A549 (cell line): ENCODE measurements around the gene PRKN. TPM values are rescaled to one million over a fixed set of nuclear protein-coding genes. Genes with fewer than 3 reads are reported as not detected.

Experiments
- ATAC-seq, 2 experiments: fragments of 200-7000 bp in 1 of 2; fragments of >200 bp in 1 of 2; cut with Nextera tagmentation in 1 of 2; cut with Tn5 transposase in 1 of 2; 3 replicates each; pipeline versions ENCODE4 v1.8.0 to v1.9.1; 2018 to 2020; ENCODE audit warnings: mild to moderate bottlenecking in 1 of 2, moderate library complexity in 1 of 2
- CTCF ChIA-PET: fragments of 300-600 bp; sonication (Branson Sonifier 250); formaldehyde crosslinking; extraction: SDS; loops from one replicate; lab custom pipeline; 2021; ENCODE audit warnings: antibody characterized with exemption, inconsistent platforms; lab: Yijun Ruan, JAX
- POLR2A ChIA-PET: fragments of 350-600 bp; formaldehyde crosslinking; extraction: SDS; loops from one replicate; lab custom pipeline; 2021; ENCODE audit warnings: antibody characterized with exemption, inconsistent platforms; lab: Yijun Ruan, JAX
- DNase-seq, 2 experiments: peaks; one replicate each; pipeline versions ENCODE4 v3.0.0 to v3.0.0-alpha.2; 2011 to 2016; ENCODE audit warnings: low read depth in 1 of 2, low spot score in 1 of 2
- FAIRE-seq: peaks from 2 replicates; lab custom pipeline; 2011; peaks lifted over from hg19 to GRCh38; lab: Jason Lieb, UNC
- H3K27ac ChIP-seq, 2 experiments: fragments of >200 bp; sonication (Bioruptor Twin); formaldehyde crosslinking; 3 replicates each; pipeline ENCODE4 v1.5.1; 2016 to 2017
- H3K4me1 ChIP-seq: fragments of >200 bp; sonication (Bioruptor Twin); formaldehyde crosslinking; 3 replicates; pipeline ENCODE4 v1.6.1; 2016
- H3K4me2 ChIP-seq: fragments of >200 bp; sonication (Bioruptor Twin); formaldehyde crosslinking; 3 replicates; pipeline ENCODE4 v1.6.1; 2016
- H3K4me3 ChIP-seq: fragments of >200 bp; sonication (Bioruptor Twin); formaldehyde crosslinking; 3 replicates; pipeline ENCODE4 v1.5.1; 2016
- H3K9me3 ChIP-seq: fragments of >200 bp; sonication (Bioruptor Twin); formaldehyde crosslinking; 3 replicates; pipeline ENCODE4 v1.6.1; 2016
- CHD2 ChIP-seq: fragments of 150-350 bp; IDR thresholded peaks from 2 replicates; pipeline ENCODE4 v1.6.1; 2014; ENCODE audit warnings: low read length; ENCODE audit not compliant: partially characterized antibody
- CHD4 ChIP-seq: fragments of 200-600 bp; sonication (generic); IDR thresholded peaks from 2 replicates; pipeline ENCODE4 v1.6.1; 2016; ENCODE audit warnings: antibody characterized with exemption, mild to moderate bottlenecking, borderline replicate concordance
- EHF ChIP-seq: fragments of 250-450 bp; sonication (Bioruptor Pico); IDR thresholded peaks from 2 replicates; pipeline ENCODE4 v1.5.0; 2020; ENCODE audit warnings: mild to moderate bottlenecking
- EP300 ChIP-seq, 2 experiments: fragments of >200 bp; sonication (Bioruptor Twin); formaldehyde crosslinking; IDR thresholded peaks; 2 replicates in 1 of 2; 3 replicates in 1 of 2; pipeline ENCODE4 v1.6.1; 2016 to 2017
- ESRRA ChIP-seq: fragments of 150-350 bp; IDR thresholded peaks from 2 replicates; pipeline ENCODE4 v1.6.1; 2014; ENCODE audit warnings: mild to moderate bottlenecking, low read length, borderline replicate concordance
- FOXS1 ChIP-seq: fragments of 250-450 bp; sonication (Bioruptor Pico); IDR thresholded peaks from 2 replicates; pipeline ENCODE4 v1.5.0; 2020; ENCODE audit warnings: mild to moderate bottlenecking, moderate library complexity
- HDAC2 ChIP-seq: fragments of 200-600 bp; sonication (generic); IDR thresholded peaks from 2 replicates; pipeline ENCODE4 v1.6.1; 2016
- HOXA7 ChIP-seq: fragments of 250-450 bp; sonication (Bioruptor Pico); IDR thresholded peaks from 2 replicates; pipeline ENCODE4 v1.5.0; 2020; ENCODE audit warnings: mild to moderate bottlenecking, moderate library complexity
- JUN ChIP-seq, 2 experiments: fragments of >200 bp; sonication (Bioruptor Twin); formaldehyde crosslinking; IDR thresholded peaks; 2 replicates in 1 of 2; 3 replicates in 1 of 2; pipeline ENCODE4 v1.6.1; 2016 to 2017
- JUNB ChIP-seq: fragments of >200 bp; sonication (Bioruptor Twin); formaldehyde crosslinking; IDR thresholded peaks from 2 replicates; pipeline ENCODE4 v1.6.1; 2016
- NR3C1 ChIP-seq: fragments of >200 bp; sonication (Bioruptor Twin); formaldehyde crosslinking; IDR thresholded peaks from 3 replicates; pipeline ENCODE4 v1.6.1; 2017
- POLR2A ChIP-seq: IDR thresholded peaks from 2 replicates; pipeline ENCODE4 v1.6.1; 2012; ENCODE audit warnings: mild to moderate bottlenecking, low read length
- POLR2AphosphoS2 ChIP-seq: conservative IDR thresholded peaks from 2 replicates; pipeline ENCODE4 v1.6.1; 2012; ENCODE audit warnings: low read length, improper control_type of control experiment, inconsistent platforms
- RARB ChIP-seq: fragments of 250-450 bp; sonication (Bioruptor Pico); IDR thresholded peaks from 2 replicates; pipeline ENCODE4 v1.8.0; 2021; ENCODE audit warnings: mild to moderate bottlenecking, moderate library complexity
- RCOR1 ChIP-seq: fragments of 150-350 bp; IDR thresholded peaks from 2 replicates; pipeline ENCODE4 v1.6.1; 2014; ENCODE audit warnings: antibody characterized with exemption, low read length, low read depth
- RFX5 ChIP-seq: fragments of 450-650 bp; IDR thresholded peaks from 2 replicates; pipeline ENCODE4 v1.7.1; 2014; ENCODE audit warnings: antibody characterized with exemption, mild to moderate bottlenecking, moderate library complexity
- RNF2 ChIP-seq: fragments of 200-600 bp; sonication (generic); IDR thresholded peaks from 2 replicates; pipeline ENCODE4 v1.6.1; 2016; ENCODE audit warnings: low read depth, mild to moderate bottlenecking, antibody characterized with exemption, moderate library complexity, borderline replicate concordance
- TP53 ChIP-seq: fragments of 250-450 bp; sonication (Bioruptor Pico); IDR thresholded peaks from 2 replicates; pipeline ENCODE4 v1.5.0; 2021; ENCODE audit warnings: mild to moderate bottlenecking, moderate library complexity
- WGBS: methylation state at CpG from one replicate; pipeline ENCODE4 v1.1.6; 2017; ENCODE audit errors: missing lambda C conversion rate; 5-methylcytosine and 5-hydroxymethylcytosine counted together
- polyA plus RNA-seq, 4 experiments: library from polyadenylated mRNA; depleted of rRNA in 3 of 4; stranded (reverse); fragments of >200 nt; fragmentation: RNase III in 1 of 4; extraction: RNeasy Plus Mini Kit Qiagen cat#74134 plus additional on column Dnase treatment in 1 of 4; gene quantifications; 2 replicates in 3 of 4; 3 replicates in 1 of 4; pipeline ENCODE4 v1.2.3, GENCODE V29; 2011 to 2017
- TF ChIP-seq, protein P1 (sequence below): fragments of >200 bp; sonication (Bioruptor Twin); formaldehyde crosslinking; IDR thresholded peaks from 2 replicates; pipeline ENCODE4 v1.6.1; 2016
- TF ChIP-seq, protein P2 (sequence below): fragments of 200-600 bp; sonication (generic); IDR thresholded peaks from 2 replicates; pipeline ENCODE4 v1.6.1; 2016; ENCODE audit warnings: antibody characterized with exemption, mild to moderate bottlenecking, moderate library complexity
- TF ChIP-seq, protein P3 (sequence below): IDR thresholded peaks from 2 replicates; pipeline ENCODE4 v1.6.1; 2012

The PRKN gene
- polyA plus RNA-seq, 2 of the 4 experiments (the other 2 are of a cell fraction): 0.36 to 0.39 TPM

DNA sequence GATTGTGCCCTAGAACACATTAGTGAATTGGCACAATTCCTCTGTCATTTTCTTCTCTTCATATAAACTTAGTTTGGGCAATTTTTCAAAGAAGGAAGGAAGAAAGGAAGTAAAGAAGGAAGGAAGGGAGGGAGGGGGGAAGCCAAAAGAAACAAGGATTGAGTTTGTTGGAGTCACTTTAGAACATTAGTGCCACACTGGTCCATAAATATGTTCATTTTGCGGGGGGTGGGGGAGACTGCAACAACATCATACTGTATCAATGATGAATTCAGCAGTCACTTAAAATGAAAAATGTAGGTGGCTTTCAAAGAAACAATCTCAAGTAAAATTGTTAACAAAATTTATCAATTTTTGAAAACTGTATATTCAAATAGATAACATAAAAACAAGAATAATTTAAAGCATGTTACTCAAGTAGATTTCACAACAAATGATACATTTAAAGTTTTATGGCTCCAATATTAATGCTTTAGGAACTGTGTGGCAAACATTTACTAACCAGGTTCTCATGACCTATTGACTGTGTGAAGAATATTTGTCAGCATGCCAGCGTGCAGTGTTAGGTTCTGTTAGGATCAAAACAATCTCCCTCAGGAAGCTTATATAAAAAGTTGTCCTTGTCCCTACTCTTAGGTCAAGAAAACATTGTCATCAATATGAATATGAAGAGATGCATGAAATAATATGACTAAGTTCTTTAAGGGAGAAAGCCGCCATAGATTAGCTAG is 1245.6 kb downstream of the PRKN start:
- WGBS: 69% methylated on average over 3 of the region's 3 CpGs
- H3K4me2 ChIP-seq: peak overlapping the region; percentile 23; the same call in 1 of the 3 replicates
- no peaks in the 10 kb centered on the region for H3K9me3 ChIP-seq
- H3K4me1 ChIP-seq: peaks cover 19% of the 10 kb centered on the region
- no peak for FAIRE-seq
- TF ChIP-seq, protein P1, sequence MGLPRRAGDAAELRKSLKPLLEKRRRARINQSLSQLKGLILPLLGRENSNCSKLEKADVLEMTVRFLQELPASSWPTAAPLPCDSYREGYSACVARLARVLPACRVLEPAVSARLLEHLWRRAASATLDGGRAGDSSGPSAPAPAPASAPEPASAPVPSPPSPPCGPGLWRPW: no peak
- TF ChIP-seq NR3C1 (no peak), HDAC2 (no peak), HOXA7 (CRISPR knock-in tag) (no peak), JUN (IDR thresholded peaks at IDR 0.05) (no peak), TP53 (CRISPR knock-in tag) (no peak), RCOR1 (no peak), POLR2A (no peak), RFX5 (no peak), JUNB (no peak), CHD4 (no peak), RARB (CRISPR knock-in tag) (no peak), FOXS1 (CRISPR knock-in tag) (no peak), EHF (no peak), EP300 (IDR thresholded peaks at IDR 0.05) (no peak), RNF2 (no peak)
- TF ChIP-seq, protein P2, sequence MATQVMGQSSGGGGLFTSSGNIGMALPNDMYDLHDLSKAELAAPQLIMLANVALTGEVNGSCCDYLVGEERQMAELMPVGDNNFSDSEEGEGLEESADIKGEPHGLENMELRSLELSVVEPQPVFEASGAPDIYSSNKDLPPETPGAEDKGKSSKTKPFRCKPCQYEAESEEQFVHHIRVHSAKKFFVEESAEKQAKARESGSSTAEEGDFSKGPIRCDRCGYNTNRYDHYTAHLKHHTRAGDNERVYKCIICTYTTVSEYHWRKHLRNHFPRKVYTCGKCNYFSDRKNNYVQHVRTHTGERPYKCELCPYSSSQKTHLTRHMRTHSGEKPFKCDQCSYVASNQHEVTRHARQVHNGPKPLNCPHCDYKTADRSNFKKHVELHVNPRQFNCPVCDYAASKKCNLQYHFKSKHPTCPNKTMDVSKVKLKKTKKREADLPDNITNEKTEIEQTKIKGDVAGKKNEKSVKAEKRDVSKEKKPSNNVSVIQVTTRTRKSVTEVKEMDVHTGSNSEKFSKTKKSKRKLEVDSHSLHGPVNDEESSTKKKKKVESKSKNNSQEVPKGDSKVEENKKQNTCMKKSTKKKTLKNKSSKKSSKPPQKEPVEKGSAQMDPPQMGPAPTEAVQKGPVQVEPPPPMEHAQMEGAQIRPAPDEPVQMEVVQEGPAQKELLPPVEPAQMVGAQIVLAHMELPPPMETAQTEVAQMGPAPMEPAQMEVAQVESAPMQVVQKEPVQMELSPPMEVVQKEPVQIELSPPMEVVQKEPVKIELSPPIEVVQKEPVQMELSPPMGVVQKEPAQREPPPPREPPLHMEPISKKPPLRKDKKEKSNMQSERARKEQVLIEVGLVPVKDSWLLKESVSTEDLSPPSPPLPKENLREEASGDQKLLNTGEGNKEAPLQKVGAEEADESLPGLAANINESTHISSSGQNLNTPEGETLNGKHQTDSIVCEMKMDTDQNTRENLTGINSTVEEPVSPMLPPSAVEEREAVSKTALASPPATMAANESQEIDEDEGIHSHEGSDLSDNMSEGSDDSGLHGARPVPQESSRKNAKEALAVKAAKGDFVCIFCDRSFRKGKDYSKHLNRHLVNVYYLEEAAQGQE: no peak
- no peak for ATAC-seq
- no peak for DNase-seq
- CTCF ChIA-PET: interaction anchor here (0.8 to 1.0 kb wide), 2 partner anchors 11 to 14 kb away, joined by 3 to 4 read pairs; no protein-coding TSS in a partner anchor
- POLR2A ChIA-PET: no interaction called here
- peak overlapping the region in 1 of 2 experiments; percentile 50; a peak in 1 of 6 replicates for H3K27ac ChIP-seq
- H3K4me3 ChIP-seq: no peak overlapping the region

DNA sequence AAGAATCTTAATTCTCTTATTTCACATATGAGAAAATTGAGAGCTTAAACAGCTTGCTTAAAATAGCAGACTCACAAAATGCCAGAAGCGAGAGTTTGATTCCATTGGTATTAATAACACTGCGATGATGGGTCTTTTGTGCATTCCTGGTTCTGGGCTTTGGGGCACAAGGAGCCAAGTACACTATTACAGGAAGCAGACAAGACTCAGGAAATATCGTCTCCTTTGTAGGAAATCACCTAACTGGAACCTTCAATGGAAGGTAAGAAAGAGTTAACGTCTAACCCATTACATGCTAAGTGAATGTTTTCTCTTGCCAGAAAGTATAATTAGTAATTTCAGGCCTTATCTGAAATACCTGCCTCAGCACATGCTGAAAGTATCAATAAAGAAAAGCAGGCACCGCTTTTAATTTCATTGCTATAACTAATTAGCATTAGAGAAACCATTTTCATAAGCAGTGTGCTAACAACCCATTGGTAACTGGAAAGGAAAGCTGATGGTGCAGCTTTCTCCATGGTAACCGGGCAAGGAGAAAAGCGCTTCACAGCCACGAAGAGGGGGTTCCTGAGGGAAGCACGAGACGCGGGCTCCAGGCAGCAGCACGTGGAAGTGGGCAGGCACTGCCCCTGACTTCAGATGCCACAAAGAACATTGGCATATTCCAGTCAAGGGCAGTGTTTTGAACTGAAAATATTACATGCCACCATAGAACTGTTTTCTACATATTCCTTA is 1247.0 kb downstream of the PRKN start:
- WGBS: 89% methylated on average over 12 of the region's 12 CpGs
- ATAC-seq (no peak), DNase-seq (no peak), FAIRE-seq (no peak)
- CTCF ChIA-PET: interaction anchor here (1.1 kb wide), 1 partner anchor 63 kb away, joined by 3 read pairs; no protein-coding TSS in a partner anchor
- H3K4me2 ChIP-seq: no peak overlapping the region
- POLR2A ChIA-PET: no interaction called here
- TF ChIP-seq ESRRA (no peak), POLR2A (no peak), POLR2AphosphoS2 (no peak), HOXA7 (CRISPR knock-in tag) (no peak), CHD2 (no peak), HDAC2 (no peak), EHF (no peak), EP300 (IDR thresholded peaks at IDR 0.05) (no peak), CHD4 (no peak)
- TF ChIP-seq, protein P3, sequence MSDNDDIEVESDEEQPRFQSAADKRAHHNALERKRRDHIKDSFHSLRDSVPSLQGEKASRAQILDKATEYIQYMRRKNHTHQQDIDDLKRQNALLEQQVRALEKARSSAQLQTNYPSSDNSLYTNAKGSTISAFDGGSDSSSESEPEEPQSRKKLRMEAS: no peak
- no peak overlapping the region for H3K27ac ChIP-seq
- H3K4me1 ChIP-seq: peaks cover 7% of the 10 kb centered on the region; the same call in 2 of the 3 replicates
- H3K9me3 ChIP-seq: no peaks in the 10 kb centered on the region
- no peak overlapping the region for H3K4me3 ChIP-seq
